Activated effector memory CD4-positive, alpha-beta T cell treated with anti-CD3 and anti-CD28 coated beads, Interleukin-2, amount 50 U/mL, for 16 hours (primary cell): ENCODE results near the gene ZNF786.

Experiments
- DNase-seq: peaks from one replicate; pipeline ENCODE4 v3.0.0-alpha.2; 2020

The ZNF786 gene

GRCh38 chr7:149028346-149029109, 62.0 kb downstream of the ZNF786 start, which contains the start of gene PDIA4:
Gene PDIA4 (minus strand): TSS chr7:149028505. CDS start chr7:149028408, 97 bp downstream.
- DNase-seq = peak; percentile 100

- no peak for DNase-seq
Measured at GRCh38 chr7:149027611-149028345, 62.7 kb downstream of the ZNF786 start.

- no peak for DNase-seq
Measured at GRCh38 chr7:149027055-149027454, 63.5 kb downstream of the ZNF786 start.

DNA sequence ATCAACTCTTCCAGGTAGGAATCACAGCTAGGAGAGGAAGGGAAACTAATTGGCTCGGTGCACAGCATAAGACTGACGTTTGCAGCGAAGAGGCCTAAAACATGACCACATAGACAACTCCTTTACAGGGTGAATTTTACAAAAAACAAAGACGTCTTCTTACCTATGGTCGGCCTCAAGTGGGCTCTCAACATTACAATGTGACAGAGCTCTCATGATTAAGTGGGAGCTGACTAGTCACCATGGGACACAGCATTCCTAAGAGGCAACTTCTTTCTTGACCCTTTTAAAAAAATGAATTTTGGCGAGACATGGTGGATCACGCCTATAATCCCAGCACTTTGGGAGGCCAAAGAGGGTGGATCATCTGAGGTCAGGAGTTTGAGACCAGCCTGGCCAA, 66.9 kb downstream of the ZNF786 start:
- no peak for DNase-seq

DNA sequence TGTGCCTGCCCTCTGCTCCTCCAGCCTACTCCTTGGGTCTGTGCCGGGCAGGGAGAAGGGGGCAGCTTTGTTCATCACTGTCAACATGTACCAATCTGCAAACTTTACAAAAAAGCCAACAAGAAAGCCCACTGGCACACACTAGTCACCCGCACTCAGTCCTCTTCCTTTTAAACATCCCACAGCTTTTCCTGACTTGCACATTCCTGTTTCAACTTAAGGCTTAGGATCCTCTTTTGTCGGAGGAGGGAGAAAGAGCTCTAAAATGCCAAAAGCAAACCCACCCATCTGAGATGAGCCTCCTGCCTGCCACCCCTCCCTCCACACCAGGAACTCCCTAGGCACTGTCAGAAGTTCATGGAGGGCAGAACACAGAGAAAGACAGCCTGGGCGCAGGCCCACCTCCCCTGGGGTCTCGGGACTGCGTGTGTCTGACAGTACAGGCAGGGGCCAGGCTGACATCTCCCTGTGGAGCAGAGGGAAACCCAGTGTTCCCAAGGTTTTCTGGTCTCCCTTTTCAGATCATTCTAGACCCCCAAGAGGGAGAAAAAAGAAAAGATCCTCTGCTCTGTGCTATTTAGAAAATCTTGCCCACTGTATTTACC, 67.7 kb downstream of the ZNF786 start:
- DNase-seq = no peak

DNA sequence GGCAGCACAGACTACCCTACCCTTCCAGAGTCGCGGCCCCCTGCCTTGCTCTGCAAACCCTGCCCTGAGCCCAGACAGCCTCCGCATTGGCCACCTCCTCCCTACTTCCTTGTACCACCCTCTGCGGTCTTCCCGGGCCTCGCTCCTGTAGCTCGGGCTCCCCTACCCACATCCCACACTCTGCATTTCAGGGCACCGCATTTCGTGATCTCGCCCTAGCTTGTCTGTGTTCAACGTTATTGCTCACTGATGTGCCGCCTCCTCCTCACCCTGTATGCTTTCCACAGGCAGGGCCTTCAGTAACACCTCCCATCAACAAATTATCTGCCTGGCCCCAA, 68.8 kb downstream of the ZNF786 start:
- DNase-seq = no peak

DNA sequence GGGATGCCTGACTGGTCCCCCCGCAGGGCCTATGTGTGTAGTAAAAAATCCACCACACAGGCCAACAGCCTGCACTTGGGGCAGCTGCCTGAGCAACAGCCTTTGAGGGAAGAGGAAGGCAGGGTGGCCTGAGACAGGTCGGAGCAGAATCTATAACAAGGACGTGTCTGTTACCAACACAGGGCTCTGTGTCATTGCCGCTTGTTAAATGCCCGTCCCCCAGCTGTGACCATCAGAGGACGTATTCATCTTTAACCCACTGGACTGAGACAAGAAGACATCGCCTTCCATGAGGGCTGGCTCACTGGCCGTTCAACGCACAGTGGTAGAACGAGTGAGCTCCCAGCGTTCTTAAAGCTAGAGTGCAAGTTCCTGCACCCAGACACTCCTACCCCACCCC, 70.0 kb downstream of the ZNF786 start:
- DNase-seq = no peak
